Activated naive CD8-positive, alpha-beta T cell treated with anti-CD3 and anti-CD28 coated beads for 36 hours (primary cell): ENCODE results near the gene PNPLA7. TPM values are rescaled to one million over a fixed set of nuclear protein-coding genes. Genes with fewer than 3 reads are reported as not detected.

Source experiments
- total RNA-seq, 2 experiments: library from RNA; stranded (reverse); gene quantifications; one replicate each; pipeline ENCODE4 v1.2.3, GENCODE V29; 2021

Gene PNPLA7
- total RNA-seq, 2 experiments from 2014 or later = 2.5 to 2.9 TPM

Other genes with a start within 250 kb of the PNPLA7 start
- 1 to 10 TPM; 5.0 to 5.3 TPM for gene NRARP, start 248.1 kb downstream of the PNPLA7 start, total RNA-seq
- gene EXD3, start 127.2 kb downstream of the PNPLA7 start, total RNA-seq = 1 to 10 TPM; 3.6 to 4.2 TPM
- gene NOXA1, start 127.0 kb downstream of the PNPLA7 start, total RNA-seq = under 1 TPM; 0.66 to 0.76 TPM
- not detected for gene ENTPD8, start 109.0 kb downstream of the PNPLA7 start, total RNA-seq
- gene NSMF, start 91.1 kb downstream of the PNPLA7 start, total RNA-seq = 10 to 100 TPM; 74.1 to 74.6 TPM
- gene MRPL41, start 1.5 kb upstream of the PNPLA7 start, total RNA-seq = 10 to 100 TPM; 54.6 to 54.9 TPM
- 10 to 100 TPM; 31.7 to 33.7 TPM for gene DPH7, start 28.5 kb upstream of the PNPLA7 start, total RNA-seq
- gene ZMYND19, start 40.1 kb upstream of the PNPLA7 start, total RNA-seq = 10 to 100 TPM; 55.6 to 56.4 TPM
- 10 to 100 TPM; 28.6 to 29.3 TPM for gene ARRDC1, start 55.3 kb upstream of the PNPLA7 start, total RNA-seq
- gene EHMT1, start 68.6 kb upstream of the PNPLA7 start, total RNA-seq = 10 to 100 TPM; 65.9 to 66.3 TPM